ENCODE results near the gene GPR135.

DNA sequence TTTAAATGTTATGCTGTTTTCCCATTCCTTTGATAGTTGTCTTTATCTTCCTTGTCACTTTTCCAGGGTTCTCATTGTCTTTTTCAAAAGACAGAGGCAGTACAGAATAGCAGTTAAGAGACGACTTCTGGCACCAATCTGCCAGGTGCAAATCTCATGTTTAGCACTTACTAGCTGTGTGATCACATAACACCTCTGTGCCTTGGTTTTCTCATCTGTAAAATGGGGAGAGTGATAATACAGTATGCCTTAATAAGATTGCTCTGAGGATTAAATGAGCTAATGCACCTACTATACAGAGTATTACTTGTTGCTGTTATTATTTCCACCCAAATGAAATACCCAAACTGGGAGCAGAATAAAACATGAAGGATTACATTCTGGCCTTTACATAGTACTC is 4.8 kb downstream of the GPR135 start:
- no peak for TF ChIP-seq CEBPB (IDR thresholded peaks at IDR 0.05; ENCODE audit: low read depth)
- TF ChIP-seq, protein P1, sequence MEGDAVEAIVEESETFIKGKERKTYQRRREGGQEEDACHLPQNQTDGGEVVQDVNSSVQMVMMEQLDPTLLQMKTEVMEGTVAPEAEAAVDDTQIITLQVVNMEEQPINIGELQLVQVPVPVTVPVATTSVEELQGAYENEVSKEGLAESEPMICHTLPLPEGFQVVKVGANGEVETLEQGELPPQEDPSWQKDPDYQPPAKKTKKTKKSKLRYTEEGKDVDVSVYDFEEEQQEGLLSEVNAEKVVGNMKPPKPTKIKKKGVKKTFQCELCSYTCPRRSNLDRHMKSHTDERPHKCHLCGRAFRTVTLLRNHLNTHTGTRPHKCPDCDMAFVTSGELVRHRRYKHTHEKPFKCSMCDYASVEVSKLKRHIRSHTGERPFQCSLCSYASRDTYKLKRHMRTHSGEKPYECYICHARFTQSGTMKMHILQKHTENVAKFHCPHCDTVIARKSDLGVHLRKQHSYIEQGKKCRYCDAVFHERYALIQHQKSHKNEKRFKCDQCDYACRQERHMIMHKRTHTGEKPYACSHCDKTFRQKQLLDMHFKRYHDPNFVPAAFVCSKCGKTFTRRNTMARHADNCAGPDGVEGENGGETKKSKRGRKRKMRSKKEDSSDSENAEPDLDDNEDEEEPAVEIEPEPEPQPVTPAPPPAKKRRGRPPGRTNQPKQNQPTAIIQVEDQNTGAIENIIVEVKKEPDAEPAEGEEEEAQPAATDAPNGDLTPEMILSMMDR (IDR thresholded peaks at IDR 0.05 in 2 of 3, conservative IDR thresholded peaks at IDR 0.05 in 1 of 3; ENCODE audit: borderline replicate concordance in 1 of 3, insufficient read depth in 1 of 3, low read depth in 2 of 3, low read length in 2 of 3), result no peak
- TF ChIP-seq YY1 (IDR thresholded peaks at IDR 0.05; ENCODE audit: extremely low read depth, insufficient replicate concordance, low read depth, low read length), result no peak
